GM19099 (cell line): Measurements from ENCODE around the gene PACRGL.

Experiments
- POLR2A ChIP-seq: IDR thresholded peaks from 3 replicates; pipeline ENCODE4 v1.6.1; 2011; ENCODE audit warnings: low read depth; ENCODE audit not compliant: insufficient read length; ENCODE audit errors: extremely low read depth

Gene PACRGL

DNA sequence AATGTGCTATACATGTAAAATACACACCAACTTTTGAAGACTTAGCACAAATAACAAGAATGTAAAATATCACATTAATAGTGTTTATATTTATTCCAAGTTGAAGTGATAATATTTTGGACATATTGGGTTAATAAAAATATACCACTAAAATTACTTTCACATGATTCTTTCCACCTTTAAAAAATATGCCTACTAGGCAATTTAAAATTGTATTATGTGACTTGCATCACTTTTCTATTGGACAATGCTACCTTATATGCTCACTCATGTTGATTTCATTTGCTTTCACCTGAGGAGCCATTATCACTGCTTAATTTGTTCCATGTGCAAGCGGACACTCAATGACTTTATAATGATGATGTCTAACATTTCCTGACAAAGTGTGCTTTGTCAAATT lies 3.4 kb upstream of the PACRGL start:
- no peak for TF ChIP-seq POLR2A

- TF ChIP-seq POLR2A: no peak
Measured at GRCh38 chr4:20698382-20698781, 1.9 kb upstream of the PACRGL start.

- no peak for TF ChIP-seq POLR2A
Measured at GRCh38 chr4:20698820-20699219, 1.4 kb upstream of the PACRGL start.

- no peak for TF ChIP-seq POLR2A
Measured at GRCh38 chr4:20711335-20711734, 11.1 kb downstream of the PACRGL start.

DNA sequence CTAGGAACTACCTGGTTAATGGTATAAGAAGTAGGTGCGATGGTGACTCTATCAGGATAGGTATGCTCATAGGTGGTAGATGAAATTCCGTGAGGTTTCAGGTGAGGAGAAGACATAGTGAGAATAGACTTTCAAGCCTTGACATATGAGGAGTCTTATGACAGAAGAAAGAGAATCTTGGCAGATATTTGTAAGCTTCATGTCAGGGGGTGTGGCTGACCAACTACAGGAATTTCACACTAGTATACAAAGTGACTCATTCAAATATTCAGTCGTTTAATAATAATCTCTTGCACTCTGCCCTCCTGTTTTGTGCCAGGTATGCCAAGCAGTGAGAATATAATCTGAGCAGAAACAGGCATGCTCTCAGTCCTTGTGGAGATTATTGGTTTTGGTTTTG lies 22.8 kb downstream of the PACRGL start:
- TF ChIP-seq POLR2A: no peak

DNA sequence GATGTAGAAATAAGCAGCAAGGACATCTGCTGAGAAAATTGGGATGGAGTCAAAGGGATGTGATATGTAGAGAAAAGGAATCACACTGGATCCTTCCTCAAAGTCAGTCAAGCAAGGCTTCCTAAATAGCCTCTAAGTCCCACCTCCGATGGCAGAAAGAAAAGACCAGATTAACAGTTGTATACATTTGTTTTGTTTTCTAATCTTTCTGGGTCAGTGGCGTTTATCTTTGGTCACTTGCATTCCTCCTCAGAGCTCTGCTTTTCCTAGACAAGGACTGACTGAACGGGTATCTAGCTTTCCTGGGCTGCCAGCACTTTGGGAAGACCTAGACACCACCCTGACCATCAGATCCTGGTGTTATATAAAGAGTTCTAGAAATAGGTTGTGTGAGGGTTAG lies 23.2 kb downstream of the PACRGL start:
- TF ChIP-seq POLR2A: no peak

DNA sequence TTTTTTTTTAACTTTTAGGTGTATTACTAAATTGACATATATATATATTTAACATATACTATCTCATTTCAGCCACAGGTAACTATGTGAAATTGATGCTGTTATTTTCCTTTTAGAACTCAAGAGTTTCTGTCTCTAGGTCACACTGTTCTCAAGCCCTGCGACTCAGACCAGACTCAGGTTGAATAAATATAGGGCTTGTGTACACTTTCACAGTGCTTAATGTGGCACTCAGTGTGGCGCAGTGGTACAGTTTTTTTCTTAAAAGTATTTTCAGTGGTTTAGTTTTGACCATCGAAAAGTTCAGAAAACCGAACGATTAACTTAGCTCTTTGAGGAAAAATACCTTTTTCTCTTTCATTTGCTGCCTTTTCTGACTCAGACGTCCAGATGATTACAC lies 24.7 kb downstream of the PACRGL start:
- no peak for TF ChIP-seq POLR2A

GRCh38 chr4:20735931-20736330 lies 35.7 kb downstream of the PACRGL start:
- no peak for TF ChIP-seq POLR2A

- TF ChIP-seq POLR2A: no peak
Measured at GRCh38 chr4:20752641-20753040, 52.4 kb downstream of the PACRGL start.

DNA sequence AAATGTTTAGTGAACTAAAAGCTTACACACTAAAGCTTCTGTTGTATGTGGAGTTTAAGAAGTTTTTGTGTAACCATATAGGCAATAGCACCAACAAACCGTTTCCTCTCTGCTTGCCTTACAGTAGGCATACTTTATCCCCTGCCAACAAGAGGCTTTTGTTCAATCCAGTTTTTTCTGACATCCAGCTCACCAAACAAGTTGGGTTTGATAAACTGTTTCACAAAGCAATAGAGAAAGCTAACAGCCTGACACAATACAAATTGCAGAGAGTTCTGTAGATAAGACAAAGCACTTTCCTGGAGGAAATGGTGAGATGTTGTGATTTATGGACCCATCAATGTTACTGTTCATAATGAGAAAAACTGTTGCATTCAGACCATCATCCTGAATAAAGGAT lies 53.8 kb downstream of the PACRGL start:
- TF ChIP-seq POLR2A: no peak

GRCh38 chr4:20760053-20760452 lies 59.8 kb downstream of the PACRGL start:
- no peak for TF ChIP-seq POLR2A

DNA sequence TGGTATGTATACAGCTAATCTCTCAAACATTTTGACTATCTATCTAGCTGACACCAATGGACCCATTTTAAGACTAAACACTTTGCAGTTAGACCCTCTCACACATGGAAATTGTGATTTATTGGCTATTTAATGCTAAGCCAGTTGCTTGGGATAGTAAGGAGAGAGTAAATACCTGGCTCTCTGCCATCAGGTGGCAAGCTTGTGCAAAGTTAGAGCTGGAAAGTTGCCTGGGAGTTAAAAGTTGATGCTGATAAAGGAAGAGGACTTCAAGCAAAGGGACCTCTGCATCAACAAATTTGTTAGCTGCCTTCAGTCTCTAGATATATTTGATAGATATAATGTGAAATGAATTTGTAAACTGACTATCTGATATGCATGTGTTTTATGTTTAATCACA lies 61.1 kb downstream of the PACRGL start:
- TF ChIP-seq POLR2A: no peak

DNA sequence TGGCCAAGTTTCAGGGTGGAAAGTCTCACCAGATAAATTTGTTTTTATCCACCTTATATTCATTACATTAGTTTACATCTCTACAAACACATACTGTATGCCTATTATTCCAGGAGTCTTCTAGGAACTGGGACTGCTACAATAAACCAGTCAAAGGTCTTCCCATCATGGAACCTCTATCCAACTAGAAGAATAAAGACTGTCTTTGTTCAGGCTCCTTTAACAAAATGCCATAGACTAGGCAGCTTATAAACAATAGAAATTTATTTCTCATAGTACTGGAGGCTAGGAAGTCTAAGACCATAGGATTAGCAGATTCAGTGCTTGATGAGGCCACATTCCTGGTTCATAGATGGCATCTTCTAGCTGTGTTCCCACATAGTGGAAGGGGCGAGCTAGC lies 61.6 kb downstream of the PACRGL start:
- TF ChIP-seq POLR2A: no peak

DNA sequence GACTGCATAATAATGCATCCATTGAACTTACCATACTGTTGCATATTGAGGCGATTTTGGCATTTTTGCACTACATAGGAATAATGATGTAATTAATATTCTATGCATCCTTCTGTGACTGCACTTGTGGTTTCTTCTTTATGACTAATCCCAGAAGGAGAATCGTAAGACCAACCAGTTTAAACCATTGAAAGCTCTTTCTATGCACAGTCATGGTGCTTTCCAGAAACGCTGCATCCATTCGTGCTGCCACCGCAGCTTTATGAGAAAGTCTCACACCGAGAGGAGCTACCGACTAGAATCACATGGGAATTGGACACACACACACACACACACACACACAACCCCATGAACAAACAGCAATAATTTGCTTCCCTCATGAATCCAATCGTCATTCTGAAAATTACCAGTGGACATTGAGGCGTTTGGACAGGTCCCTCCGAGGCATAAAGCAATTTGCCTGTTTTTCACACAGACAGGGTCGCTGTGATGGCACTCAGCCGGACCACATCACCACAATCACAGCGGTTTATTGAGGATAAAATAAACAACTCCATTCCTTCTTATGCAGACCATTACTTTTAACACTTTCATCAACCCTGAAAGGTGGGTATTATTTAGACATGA lies 64.2 kb downstream of the PACRGL start:
- no peak for TF ChIP-seq POLR2A

GRCh38 chr4:20773144-20773997 lies 73.1 kb downstream of the PACRGL start:
- TF ChIP-seq POLR2A: no peak

- no peak for TF ChIP-seq POLR2A
Measured at GRCh38 chr4:20778896-20779295, 78.6 kb downstream of the PACRGL start.
